Measurements from ENCODE around the gene ATP2B3. TPM values are rescaled to one million over a fixed set of nuclear protein-coding genes. Genes with fewer than 3 reads are reported as not detected.

The ATP2B3 gene
- polyA plus RNA-seq, 3 donors: 0.01 TPM; not detected in 2

- intact Hi-C loops (cut with micrococcal nuclease): no loop called here
- H3K4me1 ChIP-seq (ENCODE audit: control insufficient read depth in 1 of 2, insufficient read depth in 2 of 2, low read length in 2 of 2): no peaks in the 10 kb centered on the region
- Mint-ChIP-seq H3K9me3 (peaks cover 0 to 4% (median 0%) of the 10 kb centered on the region in 7 donors), H3K27me3 (ENCODE audit: low read depth in 3 of 3) (peaks cover 19 to 52% (median 31%) of the 10 kb centered on the region in 3 donors), H3K4me1 (no peaks in the 10 kb centered on the region), H3K36me3 (no peaks in the 10 kb centered on the region), H3K27ac (no peak overlapping the region), H3K4me3 (no peak overlapping the region)
- H3K9me3 ChIP-seq (replicated peaks in 1 of 2; ENCODE audit: control insufficient read depth in 1 of 2, insufficient read depth in 1 of 2, low read length in 2 of 2): no peaks in the 10 kb centered on the region
- DNase-seq: no peak
- H2AFZ ChIP-seq (ENCODE audit: insufficient read depth, low read depth, low read length, poor library complexity, severe bottlenecking): no peak overlapping the region
- no peak for TF ChIP-seq CTCF (IDR thresholded peaks at IDR 0.05)
- H3K27ac ChIP-seq (ENCODE audit: low read depth in 1 of 2, low read length in 2 of 2): no peak overlapping the region
- H4K20me1 ChIP-seq (ENCODE audit: insufficient read depth, low read length): no peaks in the 10 kb centered on the region
- no peaks in the 10 kb centered on the region for H3K36me3 ChIP-seq (replicated peaks in 1 of 2; ENCODE audit: control insufficient read depth in 1 of 2, insufficient read depth in 2 of 2, low read length in 2 of 2)
- H3K27me3 ChIP-seq (ENCODE audit: control insufficient read depth in 2 of 2, insufficient read depth in 2 of 2, low read length in 2 of 2): peaks cover 6 to 11% of the 10 kb centered on the region in 2 donors
- 50% methylated on average over 10 of the region's 12 CpGs for WGBS (ENCODE audit: insufficient coverage)
- H3K4me2 ChIP-seq (replicated peaks; ENCODE audit: extremely low read depth, low read length, poor library complexity, severe bottlenecking): no peak overlapping the region
- H3K79me2 ChIP-seq (ENCODE audit: insufficient read depth, low read length): no peaks in the 10 kb centered on the region
- H3K9ac ChIP-seq (ENCODE audit: insufficient read depth, low read length, poor library complexity, severe bottlenecking): no peak overlapping the region
- no peak overlapping the region for H3K4me3 ChIP-seq (replicated peaks in 1 of 3; ENCODE audit: low read depth in 2 of 3, low read length in 3 of 3)
These were observed 4.8 kb downstream of the ATP2B3 start for GRCh38 chrX:153522259-153522658.

GRCh38 chrX:153523269-153523668 is 5.8 kb downstream of the ATP2B3 start:
- H3K4me3 Mint-ChIP-seq: no peak overlapping the region
- intact Hi-C loops (cut with micrococcal nuclease): no loop called here
- peaks cover 0 to 3% (median 0%) of the 10 kb centered on the region in 7 donors for H3K9me3 Mint-ChIP-seq
- H3K36me3 Mint-ChIP-seq: no peaks in the 10 kb centered on the region
- H3K4me3 ChIP-seq (replicated peaks in 1 of 3; ENCODE audit: low read depth in 2 of 3, low read length in 3 of 3): no peak overlapping the region
- H3K9me3 ChIP-seq (replicated peaks in 1 of 2; ENCODE audit: control insufficient read depth in 1 of 2, insufficient read depth in 1 of 2, low read length in 2 of 2): no peaks in the 10 kb centered on the region
- H3K79me2 ChIP-seq (ENCODE audit: insufficient read depth, low read length): no peaks in the 10 kb centered on the region
- no peak for DNase-seq
- H3K4me1 Mint-ChIP-seq: no peaks in the 10 kb centered on the region
- no peak overlapping the region for H3K9ac ChIP-seq (ENCODE audit: insufficient read depth, low read length, poor library complexity, severe bottlenecking)
- H3K27ac Mint-ChIP-seq: no peak overlapping the region
- H2AFZ ChIP-seq (ENCODE audit: insufficient read depth, low read depth, low read length, poor library complexity, severe bottlenecking): no peak overlapping the region
- no peak overlapping the region for H3K27ac ChIP-seq (ENCODE audit: low read depth in 1 of 2, low read length in 2 of 2)
- 100% methylated on average over 1 of the region's 7 CpGs for WGBS (ENCODE audit: insufficient coverage)
- H3K4me1 ChIP-seq (ENCODE audit: control insufficient read depth in 1 of 2, insufficient read depth in 2 of 2, low read length in 2 of 2): no peaks in the 10 kb centered on the region
- H3K4me2 ChIP-seq (replicated peaks; ENCODE audit: extremely low read depth, low read length, poor library complexity, severe bottlenecking): no peak overlapping the region
- no peaks in the 10 kb centered on the region for H3K36me3 ChIP-seq (replicated peaks in 1 of 2; ENCODE audit: control insufficient read depth in 1 of 2, insufficient read depth in 2 of 2, low read length in 2 of 2)
- no peaks in the 10 kb centered on the region for H4K20me1 ChIP-seq (ENCODE audit: insufficient read depth, low read length)
- peaks cover 17 to 51% (median 28%) of the 10 kb centered on the region in 3 donors for H3K27me3 Mint-ChIP-seq (ENCODE audit: low read depth in 3 of 3)
- H3K27me3 ChIP-seq (ENCODE audit: control insufficient read depth in 2 of 2, insufficient read depth in 2 of 2, low read length in 2 of 2): peaks cover 6 to 9% of the 10 kb centered on the region in 2 donors
- no peak for TF ChIP-seq CTCF (IDR thresholded peaks at IDR 0.05)

Measured in CD14-positive monocyte (primary cell).